PC-9 (cell line): ENCODE data around the gene BRPF3.

ENCODE experiments used
- EZH2 ChIP-seq: fragments of 200-600 bp; sonication (generic); IDR thresholded peaks from 2 replicates; pipeline ENCODE4 v1.8.0; 2017; ENCODE audit warnings: antibody characterized with exemption, low read depth
- TF ChIP-seq, protein P1 (sequence below): fragments of 200-600 bp; sonication (generic); conservative IDR thresholded peaks from 2 replicates; pipeline ENCODE4 v1.6.1; 2017; ENCODE audit warnings: mixed run types, antibody characterized with exemption, mild to moderate bottlenecking, moderate library complexity

DNA sequence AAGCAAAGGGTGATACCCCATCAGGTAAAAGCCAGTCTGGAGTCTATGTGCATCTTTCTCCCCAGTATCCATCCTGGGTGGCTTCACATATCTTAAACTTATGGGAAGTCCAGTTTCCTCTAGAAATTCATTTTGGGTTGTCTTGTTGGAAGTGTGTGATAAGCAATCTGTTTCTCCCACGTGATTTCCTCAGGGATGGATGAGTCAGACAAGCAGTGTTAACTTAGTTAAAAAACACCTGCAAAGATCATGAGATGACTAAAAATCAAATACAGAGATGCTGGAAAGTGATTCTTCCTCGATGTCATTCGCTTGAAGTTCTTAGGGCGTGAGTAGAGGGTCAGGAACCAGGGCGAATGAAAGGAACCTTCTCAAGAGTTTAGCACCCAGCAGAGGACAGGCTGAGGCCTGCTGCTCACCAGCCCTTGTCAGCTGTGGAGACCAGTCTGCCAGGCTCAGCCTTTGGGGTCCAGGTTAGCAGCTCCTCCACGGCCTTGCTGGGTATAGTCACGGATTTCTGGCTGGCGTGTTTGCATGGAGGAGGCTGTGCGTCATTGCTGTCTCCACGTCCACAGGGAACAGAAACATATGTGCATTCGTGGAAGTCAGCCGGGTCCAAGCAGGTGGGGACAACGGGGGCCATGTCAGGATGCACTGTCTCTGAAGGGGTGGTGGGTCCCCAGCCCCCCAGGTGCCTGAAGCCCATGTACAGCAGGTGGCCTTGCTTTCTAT, 70.5 kb downstream of the BRPF3 start:
- TF ChIP-seq, protein P1, sequence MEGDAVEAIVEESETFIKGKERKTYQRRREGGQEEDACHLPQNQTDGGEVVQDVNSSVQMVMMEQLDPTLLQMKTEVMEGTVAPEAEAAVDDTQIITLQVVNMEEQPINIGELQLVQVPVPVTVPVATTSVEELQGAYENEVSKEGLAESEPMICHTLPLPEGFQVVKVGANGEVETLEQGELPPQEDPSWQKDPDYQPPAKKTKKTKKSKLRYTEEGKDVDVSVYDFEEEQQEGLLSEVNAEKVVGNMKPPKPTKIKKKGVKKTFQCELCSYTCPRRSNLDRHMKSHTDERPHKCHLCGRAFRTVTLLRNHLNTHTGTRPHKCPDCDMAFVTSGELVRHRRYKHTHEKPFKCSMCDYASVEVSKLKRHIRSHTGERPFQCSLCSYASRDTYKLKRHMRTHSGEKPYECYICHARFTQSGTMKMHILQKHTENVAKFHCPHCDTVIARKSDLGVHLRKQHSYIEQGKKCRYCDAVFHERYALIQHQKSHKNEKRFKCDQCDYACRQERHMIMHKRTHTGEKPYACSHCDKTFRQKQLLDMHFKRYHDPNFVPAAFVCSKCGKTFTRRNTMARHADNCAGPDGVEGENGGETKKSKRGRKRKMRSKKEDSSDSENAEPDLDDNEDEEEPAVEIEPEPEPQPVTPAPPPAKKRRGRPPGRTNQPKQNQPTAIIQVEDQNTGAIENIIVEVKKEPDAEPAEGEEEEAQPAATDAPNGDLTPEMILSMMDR, result no peak
- TF ChIP-seq EZH2, result no peak
